Endothelial cell of umbilical vein (primary cell): ENCODE measurements around the gene DPP6. TPM values are rescaled to one million over a fixed set of nuclear protein-coding genes. Genes with fewer than 3 reads are reported as not detected.
"Not testable (repeated sequence)": the region's sequence is repeated elsewhere in the genome, so short reads cannot be mapped to it uniquely, and the experiment has no call there.

Experiments used
- BruUV-seq: library from RNA; stranded (reverse); fragments of 400-500 nt; replicated peaks from 2 replicates; lab custom pipeline; 2021; lab: Mats Ljungman, UMichigan
- CTCF ChIA-PET: fragments of 300-600, 350-600 bp; sonication (Branson Sonifier 250); formaldehyde crosslinking; loops from one replicate; lab custom pipeline; 2021; ENCODE audit warnings: antibody characterized with exemption, inconsistent platforms; lab: Charles Lee
- POLR2A ChIA-PET: fragments of 300-600, 350-600 bp; sonication (Branson Sonifier 250); formaldehyde crosslinking; loops from one replicate; lab custom pipeline; 2021; ENCODE audit warnings: antibody characterized with exemption, inconsistent platforms; lab: Charles Lee
- DNase-seq: peaks from one replicate; pipeline ENCODE4 v3.0.0-alpha.2; 2011; ENCODE audit warnings: low read depth, low spot score
- FAIRE-seq: peaks from 2 replicates; lab custom pipeline; 2011; peaks lifted over from hg19 to GRCh38; lab: Jason Lieb, UNC
- H2AFZ ChIP-seq: 2 replicates; pipeline ENCODE4 v1.6.0; 2012; ENCODE audit warnings: low read depth, low read length, control low read depth, inconsistent platforms
- H3K27ac ChIP-seq: 2 replicates; pipeline ENCODE4 v1.5.1; 2011; ENCODE audit warnings: low read depth, mild to moderate bottlenecking, control low read depth, low read length, moderate library complexity; ENCODE audit not compliant: insufficient read depth
- H3K27me3 ChIP-seq, 2 experiments: 2 replicates each; pipeline versions ENCODE4 v1.6.0 to v1.6.1; 2011; ENCODE audit warnings: low read length in 2 of 2, mixed read lengths in 1 of 2; ENCODE audit not compliant: control insufficient read depth in 2 of 2, insufficient read depth in 2 of 2
- H3K36me3 ChIP-seq, 2 experiments: 2 replicates in 1 of 2; 3 replicates in 1 of 2; pipeline ENCODE4 v1.5.1; 2011; ENCODE audit warnings: low read length in 2 of 2, mild to moderate bottlenecking in 1 of 2, moderate library complexity in 1 of 2; ENCODE audit not compliant: control insufficient read depth in 2 of 2, insufficient read depth in 2 of 2; ENCODE audit errors: extremely low read depth in 1 of 2
- H3K4me1 ChIP-seq: 3 replicates; pipeline ENCODE4 v1.5.1; 2011; ENCODE audit warnings: mild to moderate bottlenecking, low read length; ENCODE audit not compliant: control insufficient read depth, insufficient read depth; ENCODE audit errors: extremely low read depth
- H3K4me2 ChIP-seq: 2 replicates; pipeline ENCODE4 v1.6.1; 2011; ENCODE audit warnings: low read length, control low read depth, mixed read lengths; ENCODE audit not compliant: insufficient read depth
- H3K4me3 ChIP-seq, 3 experiments: fragments of 200-600 bp in 1 of 3; sonication (generic), shearing (Covaris generic) in 1 of 3; replicated peaks in 1 of 3; 2 replicates each; pipeline ENCODE4 v1.5.1; 2011 to 2016; ENCODE audit warnings: control low read depth in 3 of 3, low read length in 3 of 3, mild to moderate bottlenecking in 2 of 3, inconsistent platforms in 1 of 3, low read depth in 1 of 3, moderate library complexity in 1 of 3; ENCODE audit not compliant: insufficient read depth in 1 of 3
- H3K79me2 ChIP-seq: 2 replicates; pipeline ENCODE4 v1.6.0; 2012; ENCODE audit warnings: low read length, inconsistent platforms; ENCODE audit not compliant: control insufficient read depth, insufficient read depth
- H3K9ac ChIP-seq: replicated peaks from 2 replicates; pipeline ENCODE3; 2011; ENCODE audit warnings: low read length, control low read depth; ENCODE audit not compliant: insufficient read depth; ENCODE audit errors: extremely low read depth
- H3K9me1 ChIP-seq: replicated peaks from 3 replicates; pipeline ENCODE4 v1.6.0; 2011; ENCODE audit warnings: mild to moderate bottlenecking, low read length; ENCODE audit not compliant: control insufficient read depth, insufficient read depth; ENCODE audit errors: extremely low read depth
- H3K9me3 ChIP-seq: replicated peaks from 2 replicates; pipeline ENCODE4 v1.5.1; 2012; ENCODE audit warnings: low read length, inconsistent platforms; ENCODE audit not compliant: control insufficient read depth, insufficient read depth
- H4K20me1 ChIP-seq: replicated peaks from 2 replicates; pipeline ENCODE3; 2011; ENCODE audit warnings: mild to moderate bottlenecking, low read length; ENCODE audit not compliant: control insufficient read depth, insufficient read depth; ENCODE audit errors: extremely low read depth
- dilution Hi-C: fragments of 300-500 bp; cut with MboI; formaldehyde crosslinking; loops from one replicate; pipeline ENCODE4 v1.15.0; 2019; ENCODE audit warnings: low sequenced_read_pairs; ENCODE audit not compliant: extremely low pct_ligation_motif_present
- intact Hi-C: fragments of 100-400 bp; cut with micrococcal nuclease; formaldehyde crosslinking; loops from one replicate; pipeline ENCODE4 v1.10.0; 2022
- polyA plus RNA-seq, 4 experiments: library from polyadenylated mRNA; depleted of rRNA in 3 of 4; stranded (reverse) in 3 of 4; unstranded in 1 of 4; fragments of >200 nt; gene quantifications; 2 replicates each; pipeline versions ENCODE4 v1.2.1 to v1.2.3, GENCODE V29; 2011 to 2012; ENCODE audit warnings: missing spikeins in 1 of 4
- total RNA-seq: library from RNA; stranded (reverse); gene quantifications from 2 replicates; pipeline ENCODE4 v1.2.3, GENCODE V29; 2021

Gene DPP6
- total and polyA plus RNA-seq, 2 donors (not counting 3 experiments of a cell fraction or from before 2014, with no cell fraction given) = not detected

DNA sequence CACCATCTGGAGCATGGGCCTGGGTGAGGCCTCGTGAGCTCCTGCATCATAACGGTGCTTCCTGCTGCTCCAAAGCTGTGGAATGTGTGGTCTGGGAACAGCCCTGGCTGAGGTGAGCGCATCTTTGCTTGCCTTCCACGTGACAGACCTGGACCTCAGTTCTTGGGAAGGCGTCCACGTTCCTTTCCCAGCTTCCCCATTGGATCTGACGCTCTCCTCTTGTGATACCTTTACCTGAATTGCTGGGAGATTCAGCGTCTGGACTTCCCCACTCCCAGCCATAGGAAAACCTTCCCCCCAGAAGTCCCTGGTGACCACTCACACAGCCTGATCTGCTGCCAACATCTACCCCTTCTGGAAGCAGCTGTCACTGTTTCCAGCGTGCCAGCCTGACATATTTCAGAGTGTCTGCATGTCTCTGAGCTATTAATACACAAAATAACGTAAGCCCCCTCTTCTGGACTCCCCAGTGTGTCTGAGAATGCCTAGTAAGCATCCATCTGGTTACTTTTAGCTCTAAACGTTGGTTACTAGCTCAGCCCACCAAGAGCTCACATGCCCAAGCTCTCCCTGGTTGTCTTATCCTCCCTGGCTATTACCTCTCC is 21.6 kb upstream of the DPP6 start:
- H3K9me3 ChIP-seq, dilution Hi-C loops, H3K27ac ChIP-seq, intact Hi-C loops, DNase-seq, H3K4me1 ChIP-seq, H3K4me2 ChIP-seq, H3K36me3 ChIP-seq, H3K79me2 ChIP-seq, H4K20me1 ChIP-seq, H3K9me1 ChIP-seq, POLR2A ChIA-PET, H3K9ac ChIP-seq, CTCF ChIA-PET, H3K4me3 ChIP-seq, FAIRE-seq, BruUV-seq, H3K27me3 ChIP-seq, H2AFZ ChIP-seq: not testable (repeated sequence)

- H3K4me3 ChIP-seq, H3K27me3 ChIP-seq, POLR2A ChIA-PET, H3K79me2 ChIP-seq, CTCF ChIA-PET, intact Hi-C loops, H3K27ac ChIP-seq, dilution Hi-C loops, H3K36me3 ChIP-seq, H3K4me1 ChIP-seq, H2AFZ ChIP-seq, DNase-seq, BruUV-seq, H3K9ac ChIP-seq, H3K9me3 ChIP-seq, H4K20me1 ChIP-seq, H3K4me2 ChIP-seq, H3K9me1 ChIP-seq: not testable (repeated sequence)
- FAIRE-seq = peak; percentile 81
Measured at GRCh38 chr7:154039466-154040165, 12.6 kb upstream of the DPP6 start.

DNA sequence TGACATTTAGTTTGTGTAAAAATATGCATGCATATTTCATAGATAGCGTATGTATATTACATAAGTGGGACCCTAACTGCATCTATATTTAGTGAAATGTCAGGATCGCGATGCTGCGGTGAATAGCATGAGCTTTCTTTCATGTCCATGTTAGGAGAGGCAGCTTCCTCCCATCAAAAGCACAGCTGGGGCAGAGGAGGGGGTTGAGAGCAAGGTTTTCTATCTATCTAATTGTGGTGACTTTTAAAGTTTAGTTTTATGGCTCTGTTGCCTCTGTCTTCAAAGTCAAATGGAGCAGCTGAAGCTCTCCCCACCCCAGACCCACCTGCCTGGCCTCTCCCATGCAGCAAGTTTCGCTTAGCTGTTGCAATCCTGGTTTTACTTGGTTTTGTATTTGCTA is 1.8 kb upstream of the DPP6 start:
- H3K79me2 ChIP-seq, H3K4me3 ChIP-seq, H3K4me2 ChIP-seq, dilution Hi-C loops, DNase-seq, H3K9me3 ChIP-seq, H3K9me1 ChIP-seq, CTCF ChIA-PET, H3K36me3 ChIP-seq, H3K27ac ChIP-seq, H3K27me3 ChIP-seq, H2AFZ ChIP-seq, intact Hi-C loops, H3K9ac ChIP-seq, BruUV-seq, FAIRE-seq, H3K4me1 ChIP-seq, H4K20me1 ChIP-seq, POLR2A ChIA-PET: not testable (repeated sequence)

DNA sequence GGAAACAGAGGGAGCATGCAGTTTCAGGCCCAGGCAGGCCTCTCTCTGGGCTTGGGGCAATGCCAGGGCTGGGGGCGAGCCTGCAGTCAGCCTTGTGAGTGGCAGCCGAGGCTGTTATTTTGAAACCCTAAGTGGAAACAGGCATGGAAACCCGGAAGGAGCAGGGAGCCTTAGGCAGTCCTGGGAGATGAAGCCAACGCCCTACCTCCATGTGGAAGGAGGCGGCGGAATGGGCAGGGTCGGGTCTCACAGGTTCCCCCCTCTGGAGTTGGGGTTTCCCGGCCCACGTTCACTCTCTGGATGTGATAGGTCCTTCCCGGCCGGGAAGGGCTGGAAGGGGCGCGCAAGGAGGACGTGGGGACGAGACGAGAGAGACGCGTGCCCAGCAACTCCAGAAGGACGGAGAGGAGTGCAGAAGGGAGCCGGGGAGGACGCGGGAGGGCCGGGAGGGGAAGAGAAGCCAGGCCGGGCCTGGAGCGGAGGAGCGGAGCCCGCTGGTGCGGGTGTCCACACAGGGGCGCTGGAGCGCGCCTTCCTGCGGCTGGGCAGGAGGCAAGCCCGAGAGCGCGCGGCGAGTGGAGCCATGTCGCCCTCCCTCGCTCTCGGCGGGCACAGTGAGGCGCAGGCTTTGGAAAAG is 1.1 kb upstream of the DPP6 start:
- H3K4me1 ChIP-seq, H3K36me3 ChIP-seq, H3K27ac ChIP-seq, H2AFZ ChIP-seq, H3K27me3 ChIP-seq, POLR2A ChIA-PET, intact Hi-C loops, DNase-seq, H4K20me1 ChIP-seq, H3K9me1 ChIP-seq, H3K9me3 ChIP-seq, H3K4me3 ChIP-seq, H3K9ac ChIP-seq, CTCF ChIA-PET, H3K79me2 ChIP-seq, dilution Hi-C loops, H3K4me2 ChIP-seq, BruUV-seq: not testable (repeated sequence)
- FAIRE-seq = peak; percentile 76
